ENCODE data around the gene GMPPB.
"Not testable (repeated sequence)": the region's sequence is repeated elsewhere in the genome, so short reads cannot be mapped to it uniquely, and the experiment has no call there.

The GMPPB gene

GRCh38 chr3:49687424-49687795, 36.3 kb downstream of the GMPPB start:
- not testable (repeated sequence) for H3K9me3 ChIP-seq (ENCODE audit: control insufficient read depth in 5 of 5, low read length in 5 of 5); H3K27ac ChIP-seq (ENCODE audit: low read depth, low read length); H3K9ac ChIP-seq (ENCODE audit: low read length in 5 of 5); H3K4me3 ChIP-seq (ENCODE audit: low read depth in 1 of 5, low read length in 5 of 5); H3K27me3 ChIP-seq (ENCODE audit: control insufficient read depth in 5 of 5, insufficient read depth in 4 of 5, low read length in 5 of 5)
- peaks cover 0 to 41% (median 32%) of the 10 kb centered on the region in 5 donors for H3K4me1 ChIP-seq (ENCODE audit: control insufficient read depth in 5 of 5, insufficient read depth in 5 of 5, low read length in 5 of 5)
- peaks cover 0 to 24% (median 19%) of the 10 kb centered on the region in 5 donors for H3K36me3 ChIP-seq (ENCODE audit: control insufficient read depth in 5 of 5, insufficient read depth in 5 of 5, low read length in 5 of 5)

GRCh38 chr3:49686769-49687423, 36.9 kb downstream of the GMPPB start:
- Histone ChIP-seq H3K4me3 (ENCODE audit: low read depth in 1 of 5, low read length in 5 of 5) (peak overlapping the region in 3 of 5 donors; percentile 11 to 44 (median 26)), H3K4me1 (ENCODE audit: control insufficient read depth in 5 of 5, insufficient read depth in 5 of 5, low read length in 5 of 5) (peaks cover 0 to 41% (median 32%) of the 10 kb centered on the region in 5 donors), H3K36me3 (ENCODE audit: control insufficient read depth in 5 of 5, insufficient read depth in 5 of 5, low read length in 5 of 5) (peaks cover 0 to 29% (median 24%) of the 10 kb centered on the region in 5 donors)
- not testable (repeated sequence) for H3K27me3 ChIP-seq (ENCODE audit: control insufficient read depth in 5 of 5, insufficient read depth in 4 of 5, low read length in 5 of 5); H3K9ac ChIP-seq (ENCODE audit: low read length in 5 of 5); H3K27ac ChIP-seq (ENCODE audit: low read depth, low read length); H3K9me3 ChIP-seq (ENCODE audit: control insufficient read depth in 5 of 5, low read length in 5 of 5)

- not testable (repeated sequence) for H3K27ac ChIP-seq (ENCODE audit: low read depth, low read length); H3K9me3 ChIP-seq (ENCODE audit: control insufficient read depth in 5 of 5, low read length in 5 of 5); H3K27me3 ChIP-seq (ENCODE audit: control insufficient read depth in 5 of 5, insufficient read depth in 4 of 5, low read length in 5 of 5); H3K9ac ChIP-seq (ENCODE audit: low read length in 5 of 5)
- peaks cover 0 to 38% (median 31%) of the 10 kb centered on the region in 5 donors for H3K4me1 ChIP-seq (ENCODE audit: control insufficient read depth in 5 of 5, insufficient read depth in 5 of 5, low read length in 5 of 5)
- H3K36me3 ChIP-seq (ENCODE audit: control insufficient read depth in 5 of 5, insufficient read depth in 5 of 5, low read length in 5 of 5): peaks cover 0 to 34% (median 29%) of the 10 kb centered on the region in 5 donors
- peak overlapping the region in 3 of 5 donors; percentile 11 to 44 (median 26) for H3K4me3 ChIP-seq (ENCODE audit: low read depth in 1 of 5, low read length in 5 of 5)
Measured at GRCh38 chr3:49686346-49686745, 37.4 kb downstream of the GMPPB start.

- Histone ChIP-seq H3K36me3 (ENCODE audit: control insufficient read depth in 5 of 5, insufficient read depth in 5 of 5, low read length in 5 of 5) (peaks cover 0 to 39% (median 34%) of the 10 kb centered on the region in 5 donors), H3K4me1 (ENCODE audit: control insufficient read depth in 5 of 5, insufficient read depth in 5 of 5, low read length in 5 of 5) (peaks cover 0 to 34% (median 26%) of the 10 kb centered on the region in 5 donors)
- not testable (repeated sequence) for H3K27me3 ChIP-seq (ENCODE audit: control insufficient read depth in 5 of 5, insufficient read depth in 4 of 5, low read length in 5 of 5); H3K27ac ChIP-seq (ENCODE audit: low read depth, low read length); H3K9me3 ChIP-seq (ENCODE audit: control insufficient read depth in 5 of 5, low read length in 5 of 5); H3K4me3 ChIP-seq (ENCODE audit: low read depth in 1 of 5, low read length in 5 of 5); H3K9ac ChIP-seq (ENCODE audit: low read length in 5 of 5)
Measured at GRCh38 chr3:49685846-49686245, 37.9 kb downstream of the GMPPB start.

- not testable (repeated sequence) for H3K27me3 ChIP-seq (ENCODE audit: control insufficient read depth in 5 of 5, insufficient read depth in 4 of 5, low read length in 5 of 5); H3K4me3 ChIP-seq (ENCODE audit: low read depth in 1 of 5, low read length in 5 of 5); H3K9me3 ChIP-seq (ENCODE audit: control insufficient read depth in 5 of 5, low read length in 5 of 5); H3K27ac ChIP-seq (ENCODE audit: low read depth, low read length); H3K9ac ChIP-seq (ENCODE audit: low read length in 5 of 5)
- H3K36me3 ChIP-seq (ENCODE audit: control insufficient read depth in 5 of 5, insufficient read depth in 5 of 5, low read length in 5 of 5): peaks cover 0 to 47% (median 42%) of the 10 kb centered on the region in 5 donors
- H3K4me1 ChIP-seq (ENCODE audit: control insufficient read depth in 5 of 5, insufficient read depth in 5 of 5, low read length in 5 of 5): peaks cover 0 to 27% (median 18%) of the 10 kb centered on the region in 5 donors
Measured at GRCh38 chr3:49685103-49685502, 38.6 kb downstream of the GMPPB start.

GRCh38 chr3:49684453-49684852, 39.3 kb downstream of the GMPPB start:
- not testable (repeated sequence) for H3K4me3 ChIP-seq (ENCODE audit: low read depth in 1 of 5, low read length in 5 of 5); H3K9me3 ChIP-seq (ENCODE audit: control insufficient read depth in 5 of 5, low read length in 5 of 5); H3K27ac ChIP-seq (ENCODE audit: low read depth, low read length); H3K27me3 ChIP-seq (ENCODE audit: control insufficient read depth in 5 of 5, insufficient read depth in 4 of 5, low read length in 5 of 5); H3K9ac ChIP-seq (ENCODE audit: low read length in 5 of 5)
- H3K4me1 ChIP-seq (ENCODE audit: control insufficient read depth in 5 of 5, insufficient read depth in 5 of 5, low read length in 5 of 5): peaks cover 0 to 20% (median 14%) of the 10 kb centered on the region in 5 donors
- peaks cover 0 to 53% (median 48%) of the 10 kb centered on the region in 5 donors for H3K36me3 ChIP-seq (ENCODE audit: control insufficient read depth in 5 of 5, insufficient read depth in 5 of 5, low read length in 5 of 5)

GRCh38 chr3:49683162-49683561, 40.6 kb downstream of the GMPPB start:
- no peaks in the 10 kb centered on the region for H3K9me3 ChIP-seq (ENCODE audit: control insufficient read depth in 5 of 5, low read length in 5 of 5)
- peaks cover 0 to 10% (median 7%) of the 10 kb centered on the region in 5 donors for H3K4me1 ChIP-seq (ENCODE audit: control insufficient read depth in 5 of 5, insufficient read depth in 5 of 5, low read length in 5 of 5)
- peaks cover 0 to 66% (median 61%) of the 10 kb centered on the region in 5 donors for H3K36me3 ChIP-seq (ENCODE audit: control insufficient read depth in 5 of 5, insufficient read depth in 5 of 5, low read length in 5 of 5)
- peaks cover 0 to 3% (median 0%) of the 10 kb centered on the region in 5 donors for H3K27me3 ChIP-seq (ENCODE audit: control insufficient read depth in 5 of 5, insufficient read depth in 4 of 5, low read length in 5 of 5)
- H3K4me3 ChIP-seq (ENCODE audit: low read depth in 1 of 5, low read length in 5 of 5): no peak overlapping the region
- H3K9ac ChIP-seq (ENCODE audit: low read length in 5 of 5): no peak overlapping the region
- H3K27ac ChIP-seq (ENCODE audit: low read depth, low read length): no peak overlapping the region

GRCh38 chr3:49681543-49681942, 42.2 kb downstream of the GMPPB start:
- H3K36me3 ChIP-seq (ENCODE audit: control insufficient read depth in 5 of 5, insufficient read depth in 5 of 5, low read length in 5 of 5): peaks cover 0 to 83% (median 77%) of the 10 kb centered on the region in 5 donors
- H3K27me3 ChIP-seq (ENCODE audit: control insufficient read depth in 5 of 5, insufficient read depth in 4 of 5, low read length in 5 of 5): peaks cover 0 to 3% (median 0%) of the 10 kb centered on the region in 5 donors
- H3K27ac ChIP-seq (ENCODE audit: low read depth, low read length): no peak overlapping the region

GRCh38 chr3:49681232-49681522, 42.6 kb downstream of the GMPPB start:
- Histone ChIP-seq H3K9ac (ENCODE audit: low read length in 5 of 5) (no peak overlapping the region), H3K4me1 (ENCODE audit: control insufficient read depth in 5 of 5, insufficient read depth in 5 of 5, low read length in 5 of 5) (peaks cover 0 to under 1% (median 0%) of the 10 kb centered on the region in 5 donors), H3K36me3 (ENCODE audit: control insufficient read depth in 5 of 5, insufficient read depth in 5 of 5, low read length in 5 of 5) (peaks cover 0 to 86% (median 81%) of the 10 kb centered on the region in 5 donors), H3K9me3 (ENCODE audit: control insufficient read depth in 5 of 5, low read length in 5 of 5) (no peaks in the 10 kb centered on the region), H3K27me3 (ENCODE audit: control insufficient read depth in 5 of 5, insufficient read depth in 4 of 5, low read length in 5 of 5) (no peaks in the 10 kb centered on the region), H3K4me3 (ENCODE audit: low read depth in 1 of 5, low read length in 5 of 5) (no peak overlapping the region), H3K27ac (ENCODE audit: low read depth, low read length) (no peak overlapping the region)

More at GRCh38 chr3:49681543-49681942, 42.2 kb downstream of the GMPPB start:
- H3K4me1 ChIP-seq (ENCODE audit: control insufficient read depth in 5 of 5, insufficient read depth in 5 of 5, low read length in 5 of 5): peaks cover 0 to 4% (median 3%) of the 10 kb centered on the region in 5 donors
- no peak overlapping the region for H3K4me3 ChIP-seq (ENCODE audit: low read depth in 1 of 5, low read length in 5 of 5)
- H3K9ac ChIP-seq (ENCODE audit: low read length in 5 of 5): no peak overlapping the region
- no peaks in the 10 kb centered on the region for H3K9me3 ChIP-seq (ENCODE audit: control insufficient read depth in 5 of 5, low read length in 5 of 5)

- Histone ChIP-seq H3K4me1 (ENCODE audit: control insufficient read depth in 5 of 5, insufficient read depth in 5 of 5, low read length in 5 of 5) (no peaks in the 10 kb centered on the region), H3K9ac (ENCODE audit: low read length in 5 of 5) (no peak overlapping the region), H3K27ac (ENCODE audit: low read depth, low read length) (no peak overlapping the region), H3K9me3 (ENCODE audit: control insufficient read depth in 5 of 5, low read length in 5 of 5) (no peaks in the 10 kb centered on the region), H3K27me3 (ENCODE audit: control insufficient read depth in 5 of 5, insufficient read depth in 4 of 5, low read length in 5 of 5) (no peaks in the 10 kb centered on the region), H3K36me3 (ENCODE audit: control insufficient read depth in 5 of 5, insufficient read depth in 5 of 5, low read length in 5 of 5) (peaks cover 0 to 91% (median 84%) of the 10 kb centered on the region in 5 donors), H3K4me3 (ENCODE audit: low read depth in 1 of 5, low read length in 5 of 5) (no peak overlapping the region)
Measured at GRCh38 chr3:49680493-49681231, 43.1 kb downstream of the GMPPB start.

Measured in subcutaneous abdominal adipose tissue (tissue), 5 donors.